Stimulated activated CD4-positive, alpha-beta T cell treated with anti-CD3 and anti-CD28 coated beads, TNF-alpha, amount 100 ng/mL, for 48 hours (primary cell): ENCODE results near the gene HMGCS1.
"Not testable (repeated sequence)": the region's sequence is repeated elsewhere in the genome, so short reads cannot be mapped to it uniquely, and the experiment has no call there.

Experiments used
- DNase-seq, 3 donors: peaks; one replicate each; pipeline ENCODE4 v3.0.0-alpha.2; 2020; ENCODE audit warnings: low read depth in 3 of 3

Gene HMGCS1

DNA sequence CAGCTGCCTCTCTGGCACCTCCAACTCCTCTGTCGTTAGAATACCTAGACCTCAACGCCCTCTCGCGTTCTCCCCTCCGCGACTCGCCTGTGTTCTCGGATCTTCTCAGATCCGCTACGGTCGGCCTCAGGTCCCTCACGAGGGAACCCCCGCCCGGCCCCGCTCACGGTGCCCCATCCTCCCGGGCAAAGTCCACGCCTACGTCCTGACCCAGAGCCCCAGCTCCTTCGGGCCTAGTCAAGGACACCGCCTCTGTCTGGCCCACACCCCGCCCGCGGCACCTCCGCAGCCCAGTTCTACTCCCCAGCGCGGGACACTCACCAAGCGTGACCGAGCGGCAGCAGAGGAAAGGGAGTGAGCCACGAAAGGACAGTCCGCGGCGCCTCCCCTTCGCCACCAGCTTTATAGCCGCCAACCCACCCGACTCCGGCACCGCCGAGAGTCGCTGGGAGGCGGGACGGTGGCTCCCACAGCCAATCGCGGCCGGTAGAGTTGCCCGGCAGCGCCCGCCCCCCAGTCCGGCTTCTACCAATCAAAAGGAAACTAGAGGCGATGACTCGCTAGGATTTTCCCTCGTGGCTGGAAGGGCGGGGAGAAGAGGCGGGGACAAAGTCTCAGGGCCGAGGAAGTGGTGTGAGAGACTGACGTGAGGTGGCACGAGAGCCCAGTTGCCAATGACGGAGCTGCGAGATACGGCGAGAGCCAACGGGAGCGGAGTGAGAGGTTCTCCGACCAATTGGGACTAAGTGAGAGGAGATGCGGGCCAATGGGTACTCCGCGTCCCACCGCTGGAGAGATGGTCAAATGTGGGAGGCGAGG, at the start of gene HMGCS1:
Gene HMGCS1 (minus strand): TSS at position 378 of the 819 bp plus-strand sequence. CDS start 14,447 bp downstream, outside the sequence.
- peak; percentile 93 to 98 (median 95) for DNase-seq

DNA sequence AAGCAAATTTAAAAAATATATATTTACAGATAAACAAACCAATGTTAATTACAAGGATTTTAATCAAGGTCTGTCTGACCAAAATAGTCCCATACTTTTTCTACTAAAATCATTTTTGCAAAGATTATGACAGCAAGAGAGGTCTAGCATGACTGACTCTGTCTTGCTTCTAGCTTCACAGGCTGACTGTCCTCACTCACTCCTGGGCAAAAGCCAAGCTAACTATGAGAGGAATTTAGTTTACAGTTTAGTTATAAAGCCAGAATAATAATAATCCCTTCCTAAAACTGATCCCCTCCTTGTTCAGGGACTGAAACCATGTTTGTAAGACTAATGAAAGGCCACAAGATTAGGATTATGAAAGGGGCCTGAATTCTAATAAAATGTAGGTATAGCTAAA, 45.5 kb upstream of the HMGCS1 start:
- DNase-seq: no peak

DNA sequence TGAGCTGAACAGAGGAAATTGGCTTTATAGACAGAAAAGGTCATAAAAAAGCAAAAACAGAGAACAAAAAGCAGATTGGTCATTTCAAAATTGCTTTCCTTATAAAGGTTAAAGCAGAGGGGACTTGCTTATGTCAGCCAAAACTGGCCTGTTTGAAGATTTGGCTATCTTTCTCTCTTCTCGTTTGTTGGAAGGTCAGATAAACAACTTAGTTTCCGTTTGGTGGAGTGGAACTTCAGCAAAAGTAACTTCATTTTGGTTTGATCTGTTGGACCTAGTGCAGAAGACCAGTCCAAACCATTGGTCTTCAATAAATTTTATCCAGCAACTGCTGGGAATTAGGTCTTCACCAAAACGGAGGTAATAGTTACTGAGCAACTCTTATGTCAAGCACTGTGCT, 45.1 kb upstream of the HMGCS1 start:
- no peak for DNase-seq

DNA sequence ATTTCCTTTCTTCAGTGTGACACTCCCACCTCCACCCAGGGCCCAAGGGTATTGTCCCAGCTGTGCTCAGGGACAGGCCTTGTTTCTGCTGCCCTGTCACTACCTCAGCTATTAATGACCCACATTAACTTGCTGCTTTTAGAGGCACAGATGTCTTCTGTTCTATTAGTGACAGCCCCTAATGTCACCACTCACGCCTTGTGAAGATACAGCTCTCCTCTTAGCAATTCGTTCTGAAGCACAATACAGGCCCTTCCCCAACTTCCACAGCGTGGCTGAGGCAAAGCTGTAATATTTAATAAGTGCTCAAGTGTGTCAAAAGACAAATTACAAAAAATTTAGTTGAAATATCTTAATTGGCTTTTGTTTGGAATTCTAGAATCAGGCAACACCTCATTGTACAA, 44.7 kb upstream of the HMGCS1 start:
- DNase-seq: no peak

DNA sequence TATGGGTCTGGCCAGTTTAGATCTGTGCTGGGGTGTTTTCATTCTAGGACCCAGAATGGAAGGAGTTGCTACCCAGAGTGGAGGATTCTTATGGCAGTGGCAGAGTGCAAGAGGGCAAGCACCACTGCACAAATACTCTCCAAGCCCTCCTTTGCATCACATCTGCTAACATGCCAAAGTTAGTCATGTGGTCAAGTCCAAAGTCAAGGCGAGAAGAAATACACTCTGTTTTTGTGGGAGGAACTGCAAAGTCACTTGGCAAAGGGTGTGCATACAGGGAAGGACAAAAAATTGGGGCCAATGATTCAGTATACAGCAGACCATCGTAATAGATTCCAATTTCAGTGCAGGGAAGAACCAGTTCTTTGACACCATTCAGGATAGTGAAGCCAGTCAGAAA, 43.9 kb upstream of the HMGCS1 start:
- DNase-seq: no peak

DNA sequence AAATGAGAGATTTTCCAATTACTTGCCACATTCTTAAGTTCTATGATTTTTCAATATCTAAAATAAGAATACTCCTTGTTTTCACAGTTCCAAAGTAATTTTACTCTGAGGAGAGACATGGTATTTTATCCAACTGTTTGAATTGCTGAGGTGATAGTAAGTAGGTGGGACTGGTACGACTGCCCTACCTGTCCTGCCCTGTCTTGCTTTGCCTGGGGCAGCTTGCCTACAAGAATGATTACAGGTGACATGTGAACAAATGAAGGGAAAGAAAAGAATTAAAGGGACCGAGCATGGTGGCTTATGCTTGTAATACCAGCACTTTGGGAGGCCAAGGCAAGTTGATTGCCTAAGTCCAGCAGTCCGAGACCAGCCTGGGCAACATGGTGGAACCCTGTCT, 41.6 kb upstream of the HMGCS1 start:
- no peak for DNase-seq

DNA sequence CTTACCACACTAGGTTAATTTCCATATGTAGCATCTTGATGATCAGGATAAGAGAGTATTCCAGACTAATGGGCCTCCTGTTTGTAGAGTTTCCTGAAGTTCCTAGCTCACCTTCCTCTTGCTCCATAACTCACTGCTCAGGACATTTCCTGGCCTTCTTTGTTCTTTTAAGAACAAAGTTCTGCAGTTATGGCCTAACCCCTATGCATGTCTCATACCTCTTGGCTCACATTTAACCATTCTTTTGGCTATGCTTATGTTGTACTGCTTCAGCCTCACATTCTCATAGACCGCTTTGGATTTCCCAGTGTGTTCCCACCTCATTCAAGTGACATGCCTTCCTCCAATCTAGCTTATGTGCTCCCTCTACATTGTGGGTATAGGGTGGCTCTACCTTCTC, 40.5 kb upstream of the HMGCS1 start:
- no peak for DNase-seq

DNA sequence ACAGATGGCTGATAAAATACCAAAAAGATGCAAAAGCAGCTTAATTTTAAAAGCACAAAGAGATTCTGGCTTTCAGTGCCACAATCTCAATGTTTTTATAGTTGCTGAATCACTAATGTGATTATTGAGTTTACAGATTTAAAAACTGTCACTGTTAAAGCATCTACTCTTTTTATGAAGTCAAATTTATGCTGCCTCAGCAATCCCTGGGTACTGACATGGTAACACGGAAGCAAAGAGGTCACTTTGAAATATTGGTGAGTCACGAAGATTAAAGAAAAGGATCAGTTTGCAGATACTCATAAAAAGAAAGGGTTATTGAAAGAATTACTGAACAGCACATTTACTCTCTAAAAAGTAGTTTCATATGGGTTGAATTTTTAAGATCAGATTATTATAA, 39.7 kb upstream of the HMGCS1 start:
- DNase-seq: no peak

DNA sequence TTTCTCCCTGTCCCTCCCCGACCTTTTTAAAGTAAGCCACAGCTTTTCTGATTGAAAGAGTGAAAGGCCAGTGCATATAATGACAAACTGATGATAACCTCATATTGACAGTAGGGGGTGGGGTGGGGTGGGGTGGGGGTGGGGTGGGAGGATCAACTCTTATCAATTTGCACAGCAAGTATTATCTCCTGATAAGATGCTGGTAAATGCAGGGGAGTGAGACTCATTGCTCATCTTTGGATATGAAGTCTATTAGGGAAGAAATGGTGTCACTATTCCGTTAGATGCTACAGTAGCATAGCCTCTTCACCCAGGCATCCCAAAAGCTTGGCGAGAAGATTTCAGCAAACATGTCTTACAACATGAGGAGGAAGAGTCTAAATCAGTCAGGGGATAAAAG, 38.9 kb upstream of the HMGCS1 start:
- DNase-seq: no peak

DNA sequence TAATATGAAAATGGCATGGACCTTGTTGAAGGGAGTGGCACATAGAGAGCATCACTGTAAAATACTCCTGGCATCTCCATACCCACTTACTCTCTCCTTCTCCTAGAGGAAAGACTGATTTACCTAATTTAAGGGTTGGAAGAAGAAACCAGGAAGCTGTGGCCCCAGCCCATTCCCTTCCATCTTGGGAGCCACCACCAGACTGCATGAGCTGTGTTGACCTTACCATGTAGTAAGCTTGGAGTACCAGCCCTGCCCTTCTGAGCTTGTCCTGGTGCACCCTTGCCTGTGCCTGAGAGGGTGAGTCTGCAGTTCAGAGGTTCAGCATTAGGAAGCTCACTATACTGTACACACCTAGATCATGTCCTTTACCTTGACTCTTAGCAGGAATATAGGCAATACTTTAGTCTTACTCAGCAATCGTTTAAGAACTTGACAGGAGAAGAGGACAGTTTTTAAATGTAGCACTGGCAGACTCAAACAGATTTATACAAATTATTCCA, 35.7 kb upstream of the HMGCS1 start:
- no peak for DNase-seq

DNA sequence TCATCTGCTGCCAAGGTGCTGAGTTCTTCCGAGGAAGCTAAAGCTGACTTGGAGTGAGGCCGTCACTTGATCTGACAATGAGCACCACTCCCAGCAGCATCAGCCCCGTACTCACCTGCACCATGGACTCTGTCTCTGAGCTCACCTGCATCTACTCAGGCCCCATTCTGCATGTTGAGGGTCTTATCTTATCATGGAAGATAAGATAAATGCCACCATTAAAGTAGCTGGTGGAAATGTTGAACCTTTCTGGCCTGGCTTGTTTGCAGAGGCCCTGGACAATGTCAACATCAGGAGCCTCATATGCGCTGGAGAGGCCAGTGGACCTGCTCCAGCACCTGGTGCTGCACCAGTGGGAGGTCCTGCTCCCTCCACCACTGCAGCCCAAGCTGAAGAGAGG, 35.0 kb upstream of the HMGCS1 start:
- DNase-seq: no peak

DNA sequence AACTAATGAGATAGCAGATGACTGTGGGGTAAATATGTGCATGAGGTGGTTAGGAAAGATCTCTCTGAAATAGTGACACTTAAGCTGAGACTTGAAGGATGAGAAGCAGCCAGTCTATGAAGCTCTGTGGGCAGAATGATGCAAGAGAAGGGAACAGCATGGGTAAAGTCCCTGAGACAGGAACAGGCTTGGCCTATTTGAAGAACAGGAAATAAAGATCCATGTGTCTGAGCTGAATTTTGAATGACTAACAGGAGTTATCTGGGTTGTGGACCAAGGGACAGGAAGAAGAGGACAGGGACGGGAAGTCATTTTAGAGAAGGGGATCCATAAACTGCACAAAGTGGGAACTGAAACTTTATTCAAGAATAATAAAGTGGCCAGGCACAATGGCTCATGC, 25.6 kb upstream of the HMGCS1 start:
- DNase-seq: no peak

DNA sequence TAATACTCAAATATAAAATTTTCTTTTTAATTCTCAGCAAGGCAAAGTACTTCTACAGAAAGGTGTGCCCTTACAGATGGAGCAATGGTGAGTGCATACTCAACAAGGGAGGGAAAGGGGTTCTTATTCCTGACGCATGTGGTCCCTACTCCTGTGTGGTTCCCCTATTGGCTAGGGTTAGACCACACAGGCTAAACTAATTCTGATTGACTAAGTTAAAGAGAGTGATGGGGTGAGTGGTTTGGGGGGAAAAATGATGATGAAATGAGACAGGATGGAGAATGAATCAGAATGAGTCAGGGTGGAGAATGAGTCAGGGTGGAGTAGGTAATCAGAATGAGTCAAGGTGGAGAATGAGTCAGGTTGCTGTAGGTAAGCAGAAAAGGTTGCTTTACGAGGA, 22.9 kb upstream of the HMGCS1 start:
- DNase-seq: peak in 1 of 3 donors; percentile 10

DNA sequence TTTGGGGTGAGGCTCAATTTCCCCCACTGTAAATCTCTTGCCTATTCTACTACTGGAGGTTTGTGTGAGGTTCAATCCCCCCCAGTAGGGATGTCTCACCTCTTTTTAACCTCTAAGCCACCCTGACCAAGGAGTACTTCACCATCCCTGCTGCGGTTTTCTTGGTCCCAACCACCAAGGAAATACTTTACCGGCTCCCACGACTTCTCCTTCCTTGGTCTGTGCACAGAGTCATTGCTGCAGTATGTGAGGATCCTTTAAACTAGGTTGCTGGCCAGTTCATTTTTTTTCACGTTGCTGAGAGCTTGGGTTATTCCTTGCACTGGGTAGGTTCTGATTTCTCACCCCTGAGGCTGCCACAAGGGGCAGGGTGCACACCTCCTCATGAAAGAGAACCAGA, 22.5 kb upstream of the HMGCS1 start:
- DNase-seq: no peak

DNA sequence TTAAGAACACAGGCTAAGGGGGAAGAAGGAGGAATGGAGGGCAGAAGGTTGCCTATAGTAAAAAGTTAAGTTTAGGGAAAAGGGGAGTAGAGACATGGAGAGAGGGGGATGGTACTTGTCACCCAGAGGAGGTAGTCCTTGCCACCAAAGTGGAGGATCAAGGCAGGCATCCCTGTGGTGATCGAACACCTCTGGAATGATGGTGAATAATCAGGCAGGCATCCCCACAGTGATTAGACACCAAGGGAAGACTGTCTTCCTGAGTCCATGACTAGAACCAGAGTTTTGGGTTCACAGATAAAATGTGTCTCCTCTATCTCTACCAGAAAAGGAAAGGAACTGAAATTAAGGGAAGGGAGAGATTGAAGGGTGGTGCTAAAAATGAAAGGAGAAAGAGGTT, 19.2 kb upstream of the HMGCS1 start:
- DNase-seq: no peak

DNA sequence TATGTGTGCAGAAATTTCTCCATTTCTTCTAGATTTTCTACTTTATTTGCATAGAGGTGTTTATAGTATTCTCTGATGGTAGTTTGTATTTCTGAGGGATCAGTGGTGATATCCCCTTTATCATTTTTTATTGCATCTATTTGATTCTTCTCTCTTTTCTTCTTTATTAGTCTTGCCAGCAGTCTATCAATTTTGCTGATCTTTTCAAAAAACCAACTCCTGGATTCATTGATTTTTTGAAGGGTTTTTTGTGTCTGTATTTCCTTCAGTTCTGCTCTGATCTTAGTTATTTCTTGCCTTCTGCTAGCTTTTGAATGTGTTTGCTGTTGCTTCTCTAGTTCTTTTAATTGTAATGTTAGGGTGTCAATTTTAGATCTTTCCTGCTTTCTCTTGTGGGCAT, 12.4 kb upstream of the HMGCS1 start:
- not testable (repeated sequence) for DNase-seq

DNA sequence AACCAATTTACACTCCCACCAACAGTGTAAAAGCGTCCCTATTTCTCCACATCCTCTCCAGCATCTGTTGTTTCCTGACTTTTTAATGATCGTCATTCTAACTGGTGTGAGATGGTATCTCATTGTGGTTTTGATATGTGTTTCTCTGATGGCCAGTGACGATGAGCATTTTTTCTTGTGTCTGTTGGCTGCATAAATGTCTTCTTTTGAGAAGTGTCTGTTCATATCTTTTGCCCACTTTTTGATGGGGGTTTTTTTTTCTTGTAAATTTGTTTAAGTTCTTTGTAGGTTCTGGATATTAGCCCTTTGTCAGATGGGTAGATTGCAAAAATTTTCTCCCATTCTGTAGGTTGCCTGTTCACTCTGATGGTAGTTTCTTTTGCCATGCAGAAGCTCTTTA, 10.3 kb upstream of the HMGCS1 start:
- DNase-seq: not testable (repeated sequence)

DNA sequence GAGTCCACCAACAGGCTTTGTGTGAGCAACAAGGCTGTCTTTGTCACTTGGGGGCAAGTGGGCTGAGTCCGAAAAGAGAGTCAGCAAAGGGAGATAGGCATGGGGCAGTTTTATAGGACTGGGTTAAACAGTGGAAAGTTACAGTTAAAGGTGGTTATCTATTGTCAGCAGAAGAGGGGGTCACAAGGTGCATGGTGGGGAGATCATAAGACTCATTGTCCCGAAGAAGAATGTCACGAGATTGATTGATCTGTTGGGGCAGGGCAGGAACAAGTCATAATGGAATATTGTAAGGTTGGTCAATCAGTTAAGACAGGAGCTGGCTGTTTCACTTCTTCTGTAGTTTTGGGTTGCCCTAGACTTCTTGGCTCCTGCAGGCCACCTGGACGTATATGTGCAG, 7.6 kb upstream of the HMGCS1 start:
- no peak for DNase-seq

DNA sequence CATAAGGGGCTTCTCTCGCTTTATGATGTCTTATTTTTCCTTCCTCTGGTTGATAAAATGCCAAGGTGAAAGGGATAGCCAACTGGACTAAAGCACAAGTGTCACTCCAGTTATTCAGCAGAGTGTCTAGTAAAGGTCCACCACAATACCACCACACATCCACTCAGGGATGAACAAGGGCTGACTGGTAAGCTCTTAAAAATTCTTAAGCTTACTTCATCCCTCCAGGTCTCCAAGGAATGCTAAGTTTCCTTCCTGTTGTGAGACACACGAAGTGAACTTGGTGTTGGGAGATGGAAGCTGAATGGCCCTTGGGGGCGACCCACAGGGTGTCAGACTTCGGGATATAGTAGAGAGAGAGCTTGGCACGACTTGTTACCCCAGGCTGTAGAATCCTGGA, 3.2 kb upstream of the HMGCS1 start:
- no peak for DNase-seq

DNA sequence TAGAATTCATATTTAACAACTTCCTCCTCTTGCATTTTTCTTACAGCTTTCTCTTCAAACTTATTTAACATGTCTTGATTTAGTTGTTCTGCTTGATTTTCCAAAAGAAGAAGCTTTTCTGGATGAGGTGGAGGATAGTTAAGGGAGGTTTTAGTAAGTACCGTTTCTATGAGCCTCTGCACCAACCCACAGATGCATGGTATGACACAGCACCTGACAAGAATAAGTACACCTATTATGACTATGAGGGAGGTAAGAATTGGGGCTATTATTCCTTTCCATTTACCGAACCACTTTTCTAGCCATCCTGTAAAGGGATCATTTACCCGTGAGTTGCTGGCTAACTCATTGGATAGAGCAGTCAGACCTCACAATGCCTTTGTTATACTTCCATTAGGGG, 2.5 kb upstream of the HMGCS1 start:
- DNase-seq: peak in 1 of 3 donors; percentile 38

DNA sequence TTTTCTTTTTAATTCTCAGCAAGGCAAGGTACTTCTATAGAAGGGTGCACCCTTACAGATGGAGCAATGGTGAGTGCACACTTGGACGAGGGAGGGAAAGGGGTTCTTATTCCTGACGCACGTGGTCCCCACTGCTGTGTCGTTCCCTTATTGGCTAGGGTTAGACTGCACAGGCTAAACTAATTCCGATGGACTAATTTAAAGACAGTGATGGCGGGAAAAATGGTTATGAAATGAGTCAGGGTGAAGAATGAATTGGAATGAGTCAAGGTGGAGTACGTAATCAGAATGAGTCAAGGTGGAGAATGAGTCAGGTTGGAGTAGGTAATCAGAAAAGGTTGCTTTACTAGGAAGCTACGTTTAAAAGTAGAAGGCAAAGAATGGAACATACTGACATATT, 2.1 kb upstream of the HMGCS1 start:
- DNase-seq: peak in 1 of 3 donors; percentile 8

DNA sequence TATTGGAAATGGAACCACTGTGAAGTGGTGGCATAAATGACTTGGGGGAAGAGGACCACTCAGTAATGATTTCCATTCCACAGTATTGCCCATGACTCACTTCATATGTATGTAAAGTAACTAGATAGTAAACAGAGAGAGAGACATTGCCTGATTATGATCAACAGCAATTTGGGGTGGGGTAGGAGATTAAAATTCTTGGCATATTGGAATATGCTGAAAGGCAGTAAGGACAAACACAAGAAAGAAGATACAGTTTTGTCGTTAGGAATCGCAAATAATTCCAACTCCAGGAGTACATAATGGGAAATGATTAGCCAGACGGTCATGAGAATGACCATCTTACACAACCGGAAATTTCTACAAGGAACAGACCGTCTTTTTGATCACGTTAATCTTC, 1.5 kb upstream of the HMGCS1 start:
- no peak for DNase-seq

DNA sequence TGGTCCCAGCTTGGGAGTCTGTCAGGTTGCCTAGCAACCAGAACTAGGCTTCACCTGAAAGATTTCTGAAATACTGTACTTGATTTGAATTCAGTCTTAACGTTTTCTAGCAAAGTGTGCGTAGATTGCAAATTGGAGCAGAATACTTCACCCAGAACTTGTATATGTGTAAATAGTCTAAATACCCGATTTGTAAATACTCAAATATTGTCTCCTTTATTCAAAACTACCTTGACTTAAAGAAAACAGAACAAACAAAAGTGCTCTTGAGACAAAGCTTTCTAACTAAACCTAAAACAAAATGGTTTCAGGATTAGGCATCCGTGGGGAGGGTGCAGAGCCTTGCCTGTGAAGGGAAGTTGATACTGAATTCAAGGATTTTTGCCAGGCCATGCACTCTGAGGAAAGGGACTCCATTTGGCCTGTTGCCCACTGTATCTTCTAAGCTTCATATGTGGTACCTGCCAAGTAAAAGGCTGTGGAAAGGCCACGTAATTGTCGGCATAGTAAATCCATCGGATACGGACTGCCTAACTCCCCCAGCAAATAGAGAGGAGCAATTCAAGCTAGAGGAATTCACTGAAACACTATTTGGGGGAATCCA, 744 bp upstream of the HMGCS1 start:
- DNase-seq: no peak

DNA sequence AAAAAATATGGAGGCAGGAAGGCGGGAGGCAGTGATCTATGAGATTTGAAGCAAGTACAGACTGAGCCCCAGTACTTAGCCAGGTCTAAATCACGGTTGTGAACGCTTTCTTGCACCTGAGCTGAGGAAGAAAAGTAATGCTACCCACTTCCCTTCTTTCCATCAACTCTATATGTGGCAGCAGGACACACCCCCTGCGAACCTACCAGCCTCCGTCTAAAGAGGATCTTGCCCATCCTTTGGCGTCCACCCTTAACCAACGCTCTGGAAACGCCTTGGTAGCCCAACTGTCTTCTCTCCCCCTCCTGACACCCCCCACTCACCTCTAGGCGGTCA, 545 bp downstream of the HMGCS1 start:
- DNase-seq: no peak
